GM19468 (cell line): ENCODE measurements around the gene NECAB3.

ENCODE experiments used
- ATAC-seq: cut with Tn5 transposase; IDR thresholded peaks from one replicate; pipeline ENCODE4 v1.9.1; 2021; ENCODE audit warnings: mild to moderate bottlenecking, moderate library complexity, moderate number of reproducible peaks; ENCODE audit not compliant: unreplicated experiment; ENCODE audit errors: extremely low read depth

The NECAB3 gene, protein sequence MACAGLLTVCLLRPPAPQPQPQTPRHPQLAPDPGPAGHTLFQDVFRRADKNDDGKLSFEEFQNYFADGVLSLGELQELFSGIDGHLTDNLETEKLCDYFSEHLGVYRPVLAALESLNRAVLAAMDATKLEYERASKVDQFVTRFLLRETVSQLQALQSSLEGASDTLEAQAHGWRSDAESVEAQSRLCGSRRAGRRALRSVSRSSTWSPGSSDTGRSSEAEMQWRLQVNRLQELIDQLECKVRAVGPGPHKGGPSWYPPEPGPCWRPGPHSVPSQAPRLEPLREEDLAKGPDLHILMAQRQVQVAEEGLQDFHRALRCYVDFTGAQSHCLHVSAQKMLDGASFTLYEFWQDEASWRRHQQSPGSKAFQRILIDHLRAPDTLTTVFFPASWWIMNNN

DNA sequence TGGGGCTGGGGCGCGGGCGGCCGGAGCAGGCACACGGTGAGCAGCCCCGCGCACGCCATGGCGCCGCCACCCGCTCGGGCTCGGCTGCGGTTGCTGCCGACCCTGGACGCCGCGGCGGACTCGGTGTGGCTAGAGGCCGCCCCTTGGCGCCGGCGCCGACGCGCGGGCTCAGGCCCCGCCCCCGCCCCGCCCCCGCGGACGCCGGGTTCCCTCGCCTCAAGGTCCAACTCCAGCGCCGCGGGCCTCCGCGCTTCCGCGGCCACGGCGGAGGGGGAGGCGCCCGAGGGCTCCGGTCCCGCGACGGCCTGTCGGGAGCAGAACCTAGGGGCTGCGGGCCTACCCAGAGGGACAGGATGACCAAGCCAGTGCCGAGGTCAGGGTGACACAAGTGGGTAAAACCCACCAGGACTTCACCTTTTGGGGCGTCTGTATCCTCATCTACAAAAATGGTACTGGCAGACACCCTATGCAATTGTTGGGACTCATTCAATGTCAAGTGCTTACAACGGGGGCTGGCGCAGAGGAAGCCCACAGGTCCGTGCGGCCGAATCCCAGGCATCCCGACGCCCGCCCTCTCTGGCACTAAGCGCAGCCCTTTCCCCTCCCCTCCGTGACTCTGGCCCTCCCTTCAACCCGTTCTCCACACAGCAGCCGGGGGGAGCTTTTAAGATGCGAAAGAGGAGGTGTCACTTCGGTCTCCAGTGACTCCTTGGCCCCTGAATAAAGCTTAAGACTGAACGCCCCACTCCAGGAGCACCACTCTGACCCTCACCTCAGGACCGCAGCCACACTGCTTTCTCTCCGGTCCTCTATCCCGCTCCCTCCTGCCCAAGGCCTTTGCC, at the start of gene NECAB3:
Gene NECAB3, minus strand, starts transcription at position 135 of the 842 bp plus-strand sequence. Its CDS starts 76 bp downstream, at position 59.
- ATAC-seq: no peak

DNA sequence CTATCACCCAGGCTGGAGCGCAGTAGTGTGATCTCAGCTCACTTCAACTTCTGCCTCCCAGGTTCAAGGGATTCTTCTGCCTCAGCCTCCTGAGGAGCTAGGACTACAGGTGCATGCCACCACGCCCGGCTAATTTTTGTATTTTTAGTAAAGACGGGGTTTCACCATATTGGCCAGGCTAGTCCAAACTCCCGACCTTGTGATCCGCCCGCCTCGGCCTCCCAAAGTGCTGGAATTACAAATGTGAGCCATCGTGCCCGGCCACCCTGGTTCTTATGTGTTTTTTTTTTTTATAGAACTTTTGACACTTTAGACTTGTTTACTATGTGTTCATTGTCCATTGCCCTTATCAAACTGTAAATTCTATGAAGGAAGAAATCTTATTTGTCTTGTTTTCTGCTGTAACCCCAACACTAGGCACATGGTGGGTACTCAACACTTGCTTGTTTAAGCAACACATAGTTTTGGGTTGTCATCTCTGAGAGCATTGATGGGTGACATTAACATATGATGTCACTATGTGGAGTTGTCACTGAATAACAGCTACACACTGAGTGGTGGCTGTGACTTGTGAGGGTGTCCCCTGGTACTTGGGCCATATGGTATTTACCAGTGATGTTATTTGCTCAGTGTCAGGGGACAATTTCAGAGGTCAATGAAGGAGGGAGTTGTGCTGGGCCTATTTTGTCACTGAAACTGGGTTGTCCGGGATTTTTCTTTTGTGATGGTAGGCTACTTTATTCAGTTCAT, 47.3 kb upstream of the NECAB3 start:
- no peak for ATAC-seq

DNA sequence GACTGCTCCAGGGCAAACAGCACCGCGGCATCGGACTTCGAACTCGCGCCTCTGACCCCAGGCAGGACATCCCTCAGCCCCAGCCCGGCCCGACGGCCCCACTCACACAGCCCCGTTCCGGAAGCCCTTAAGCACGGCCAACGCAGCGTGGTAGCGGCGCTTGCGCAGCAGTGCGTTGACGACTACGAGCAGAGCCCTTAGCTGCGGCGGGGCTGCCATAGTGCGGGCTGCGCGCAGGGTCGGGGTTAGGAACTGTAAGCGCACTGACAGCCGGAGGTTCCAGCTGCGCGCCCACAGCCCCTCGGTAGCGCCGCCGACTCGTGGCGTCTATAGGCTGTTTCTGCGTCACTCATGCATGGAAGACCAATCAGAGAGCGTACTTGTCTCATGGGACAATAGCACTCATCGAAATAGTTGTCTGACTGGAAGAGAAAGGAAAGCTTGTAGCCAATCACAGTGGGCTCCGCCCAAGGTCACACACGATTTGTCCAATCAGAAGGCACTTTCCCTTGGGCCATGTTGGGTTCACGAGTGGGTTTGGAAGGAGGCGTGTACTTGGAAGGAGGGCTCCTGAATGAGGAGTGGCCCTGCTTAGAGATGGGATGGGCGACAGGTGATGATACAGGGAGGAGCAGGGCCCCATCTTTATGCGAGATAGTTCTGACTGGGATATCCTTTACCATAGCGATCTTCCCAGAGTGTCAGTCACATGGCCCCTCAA, 45.9 kb upstream of the NECAB3 start, which contains the start of gene PXMP4:
Gene PXMP4, minus strand, starts transcription at position 322 of the 721 bp plus-strand sequence. Its CDS starts 103 bp downstream, at position 219.
- peak; percentile 82 for ATAC-seq

DNA sequence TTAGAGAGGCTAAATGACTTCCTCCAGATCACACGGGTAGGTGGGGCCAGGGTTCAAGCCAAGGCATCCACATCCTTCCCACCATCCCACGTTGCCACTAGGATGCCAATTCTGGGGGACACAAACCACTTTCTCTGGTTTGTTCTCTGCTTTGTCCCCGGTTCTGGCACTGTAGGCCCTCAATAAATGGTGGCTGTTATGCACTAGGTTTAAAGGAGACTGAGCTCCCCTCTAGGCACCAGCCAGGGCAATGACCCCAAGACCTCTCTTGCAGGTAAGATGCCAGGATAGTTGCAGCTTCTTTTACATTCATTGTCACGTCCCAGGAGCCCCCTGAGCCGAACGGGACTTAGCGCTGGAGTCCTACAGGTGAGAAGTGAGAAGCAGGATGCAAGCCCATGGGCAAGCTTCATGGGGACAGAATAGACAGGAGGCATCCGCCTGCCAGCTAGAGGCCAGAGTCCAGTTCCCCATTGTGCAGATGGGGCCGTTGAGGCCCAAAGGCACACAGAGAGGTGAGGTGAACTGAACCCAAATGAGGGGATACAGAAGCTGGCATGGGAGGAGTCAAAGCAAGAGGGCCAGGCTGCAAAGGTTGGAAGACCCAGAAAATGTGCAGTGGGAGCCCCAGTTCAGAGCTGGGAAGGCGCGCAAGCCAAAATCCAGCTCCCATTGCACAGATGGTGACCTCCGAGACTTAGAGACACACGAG, 45.2 kb upstream of the NECAB3 start:
- ATAC-seq: no peak

DNA sequence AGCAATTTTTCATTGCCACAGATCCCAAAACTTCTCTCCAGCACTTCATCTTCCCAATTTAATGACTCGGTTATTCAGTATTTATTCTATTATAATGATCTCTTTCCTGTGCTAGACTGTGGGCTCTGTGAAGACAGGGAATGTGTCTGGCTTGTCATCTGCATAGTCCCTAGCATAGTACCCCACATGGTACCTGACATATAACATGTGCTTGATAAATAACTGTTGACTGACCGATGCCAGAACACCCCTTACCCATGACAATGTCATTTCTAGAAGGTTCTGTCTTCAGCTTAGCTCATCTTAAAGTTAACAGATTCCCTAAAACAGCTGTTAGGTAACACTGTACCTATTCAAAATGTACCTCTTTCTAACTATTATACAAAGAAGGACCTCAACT, 42.3 kb upstream of the NECAB3 start:
- ATAC-seq: no peak

DNA sequence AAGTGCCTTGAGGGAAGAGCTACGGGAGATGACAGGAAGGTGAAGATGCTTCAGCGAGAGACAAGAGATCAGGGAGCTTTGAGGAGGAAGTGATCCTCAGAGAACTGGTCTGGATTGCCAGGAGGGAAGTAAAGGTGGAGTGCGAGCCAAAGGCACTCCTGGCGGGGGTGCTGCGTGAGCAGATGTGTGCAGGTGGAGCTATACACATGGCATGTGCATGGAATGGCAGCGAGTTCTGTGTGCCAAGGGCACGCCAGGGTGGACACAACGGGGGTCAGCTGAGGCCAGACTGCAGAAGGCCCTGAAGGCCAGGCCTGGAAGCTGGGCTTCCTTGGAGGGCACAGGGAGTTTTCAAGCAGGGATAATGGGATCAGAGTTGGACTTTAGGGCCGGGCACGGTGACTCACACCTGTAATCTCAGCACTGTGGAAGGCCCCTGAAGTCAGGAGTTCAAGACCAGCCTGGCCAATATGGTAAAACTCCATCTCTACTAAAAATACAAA, 39.7 kb upstream of the NECAB3 start:
- ATAC-seq: no peak

DNA sequence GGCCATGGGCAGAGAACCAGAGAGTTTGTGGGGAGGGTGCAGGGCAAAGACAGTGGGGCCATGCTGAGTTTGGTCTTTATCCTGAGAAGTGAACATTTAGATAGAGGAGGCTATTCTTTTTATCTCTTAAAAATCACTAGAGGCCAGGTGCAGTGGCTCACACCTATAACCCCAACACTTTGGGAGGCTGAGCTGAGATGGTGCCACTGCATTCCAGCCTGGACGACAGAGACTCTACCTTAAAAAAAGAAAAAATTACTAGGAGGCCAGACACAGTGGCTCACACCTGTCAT, 37.2 kb upstream of the NECAB3 start:
- ATAC-seq: no peak

DNA sequence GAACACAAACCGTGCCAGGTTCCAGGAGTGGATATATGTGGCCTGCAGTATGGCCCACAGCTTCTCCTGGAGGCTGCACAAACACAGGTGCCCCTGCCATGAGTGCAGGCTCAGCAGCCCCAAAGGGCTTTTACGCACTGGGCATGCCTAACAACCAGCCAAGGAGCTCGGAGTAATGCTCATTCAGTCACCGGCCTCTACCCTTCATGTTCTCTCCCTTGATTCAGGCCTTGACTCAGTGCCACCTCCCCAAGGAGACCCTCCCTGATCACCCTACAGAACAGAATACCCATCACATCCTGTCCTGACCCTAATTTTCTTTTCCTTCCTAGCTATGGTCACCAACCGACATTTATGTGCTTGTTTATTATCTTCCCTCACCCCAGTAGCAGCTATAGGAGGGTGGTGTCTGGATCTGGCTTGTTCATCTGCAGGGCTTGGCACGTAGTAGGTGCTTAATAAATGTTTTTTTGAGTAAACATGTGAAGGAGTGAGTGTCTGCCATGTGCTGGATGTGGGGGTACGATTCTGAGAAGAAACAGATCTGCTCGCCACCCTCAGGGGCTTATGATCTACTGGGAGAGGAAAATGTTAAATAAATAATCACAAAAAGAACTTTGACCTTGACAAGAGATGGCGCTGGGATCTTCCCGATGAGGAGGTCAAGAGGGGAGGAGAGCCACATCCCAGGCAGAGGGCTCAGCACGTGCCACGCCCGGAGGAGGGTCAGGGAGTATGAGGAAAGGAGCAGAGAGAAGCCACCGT, 36.6 kb upstream of the NECAB3 start:
- no peak for ATAC-seq

DNA sequence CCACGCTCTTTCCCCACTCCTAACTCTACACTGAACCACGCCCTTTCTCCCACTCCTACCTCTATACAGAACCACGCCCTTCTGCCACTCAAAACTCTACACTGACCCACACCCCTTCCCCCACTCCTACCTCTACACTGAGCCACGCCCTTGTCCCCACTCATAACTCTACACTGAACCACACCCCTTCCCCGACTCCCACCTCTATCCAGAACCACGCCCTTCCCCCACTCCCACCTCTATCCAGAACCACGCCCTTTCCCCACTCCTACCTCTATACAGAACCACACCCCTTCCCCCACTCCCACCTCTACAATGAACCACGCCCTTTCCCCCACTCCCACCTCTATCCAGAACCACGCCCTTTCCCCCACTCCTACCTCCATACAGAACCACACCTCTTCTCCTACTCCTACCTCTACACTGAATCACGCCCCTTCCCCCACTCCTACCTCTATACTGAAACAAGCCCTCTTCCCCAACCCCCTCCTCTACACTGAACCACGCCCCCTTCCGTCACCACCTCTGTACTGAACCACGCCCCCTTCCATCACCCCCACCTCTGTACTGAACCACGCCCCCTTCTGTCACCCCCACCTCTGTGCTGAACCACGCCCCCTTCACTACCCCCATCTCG, 35.8 kb upstream of the NECAB3 start:
- no peak for ATAC-seq

DNA sequence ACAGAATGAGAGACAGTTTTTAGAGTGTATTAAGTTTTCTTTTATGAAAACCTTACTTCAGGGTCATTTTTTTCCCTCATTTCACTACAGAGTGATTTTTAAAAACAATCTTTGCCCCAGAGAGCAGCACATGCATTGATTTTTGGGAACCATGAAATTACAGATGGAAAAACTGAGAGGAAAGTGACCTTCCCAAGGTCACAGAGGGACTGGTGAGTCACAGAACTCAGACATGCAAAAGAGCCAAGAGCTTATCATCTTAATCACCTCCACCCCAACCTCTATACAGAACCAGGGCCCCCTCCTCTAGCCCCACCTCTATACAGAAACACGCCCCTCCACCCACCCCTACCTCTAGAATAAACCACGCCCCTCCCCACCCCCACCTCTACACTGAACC, 35.2 kb upstream of the NECAB3 start:
- no peak for ATAC-seq

DNA sequence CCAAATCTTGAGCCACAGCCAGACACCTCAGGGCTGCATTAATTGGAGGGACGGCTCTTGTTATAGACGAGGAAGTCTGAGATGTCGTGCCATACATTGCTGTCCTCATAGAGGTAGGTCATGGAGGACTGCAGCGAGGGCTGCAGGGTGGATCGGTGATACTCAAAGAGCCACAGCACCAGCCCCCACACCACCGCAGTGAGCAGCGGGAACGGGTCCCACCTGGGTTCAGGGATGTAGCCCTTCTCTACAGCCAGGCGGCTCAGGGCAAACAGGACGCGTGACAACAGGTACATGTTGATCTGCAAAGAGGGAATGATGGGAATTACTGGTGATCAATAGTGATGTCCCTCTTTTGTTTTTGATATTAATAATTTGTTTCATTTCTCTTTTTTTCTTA, 33.4 kb upstream of the NECAB3 start:
- no peak for ATAC-seq

DNA sequence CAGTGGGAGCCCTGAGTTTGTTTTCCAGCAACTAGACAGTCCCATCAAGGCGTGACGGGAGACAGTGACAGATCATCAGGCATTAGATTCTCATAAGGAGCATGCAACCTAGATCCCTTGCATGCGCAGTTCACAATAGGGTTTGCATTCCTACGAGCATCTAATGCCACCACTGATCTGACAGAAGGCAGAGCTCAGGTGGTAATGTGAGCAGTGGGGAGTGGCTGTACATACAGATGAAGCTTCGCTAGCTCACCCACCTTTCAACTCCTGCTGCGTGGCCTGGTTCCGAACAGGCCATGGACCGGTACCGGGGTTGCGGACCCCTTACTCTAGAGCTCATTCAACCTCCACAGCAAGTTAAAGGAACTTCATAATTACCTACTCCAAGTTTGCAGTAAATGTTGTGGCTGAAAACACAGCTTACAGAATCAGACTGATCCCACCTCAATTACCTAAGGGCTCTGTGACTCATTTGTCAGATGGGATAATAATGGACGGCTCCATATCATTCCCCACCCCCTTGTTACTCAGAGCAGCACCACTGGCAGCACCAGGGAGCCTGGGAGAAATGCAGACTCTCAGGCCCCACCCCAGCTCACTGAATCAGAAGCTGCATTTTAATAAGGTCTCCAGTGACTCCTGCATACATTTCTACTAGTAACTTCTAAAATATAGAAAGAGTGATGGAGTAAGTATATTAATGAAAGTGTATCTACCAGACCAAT, 30.1 kb upstream of the NECAB3 start:
- ATAC-seq: no peak

DNA sequence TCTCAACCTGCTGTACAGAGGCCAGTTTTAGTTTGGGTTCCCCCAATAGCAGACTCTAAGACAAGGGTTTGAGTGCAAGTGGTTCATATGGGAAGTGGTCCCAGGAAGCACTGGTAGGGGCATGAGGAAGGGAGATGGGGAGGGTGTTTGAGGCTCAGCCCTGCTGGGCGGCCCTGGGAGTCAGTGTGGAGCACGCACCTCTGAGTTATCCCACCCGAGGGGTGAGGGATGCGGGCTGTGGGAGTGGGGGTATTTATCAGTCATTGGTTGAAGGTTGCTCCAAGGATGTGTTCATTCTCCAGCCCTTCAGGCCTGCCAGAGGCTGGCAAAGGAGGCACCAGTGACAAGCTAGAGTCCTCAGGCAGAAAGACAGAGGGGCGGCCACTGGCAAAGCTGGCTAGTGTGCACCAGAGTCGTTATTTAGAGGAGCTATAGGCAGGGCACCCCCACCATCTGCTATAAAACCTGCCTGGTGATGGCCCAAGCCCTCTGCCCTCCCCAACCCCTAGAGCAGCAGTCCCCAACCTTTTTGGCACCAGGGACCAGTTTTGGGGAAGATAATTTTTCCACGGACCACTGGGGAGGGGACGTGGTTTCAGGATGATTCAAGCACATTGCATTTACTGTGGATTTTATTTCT, 29.4 kb upstream of the NECAB3 start:
- no peak for ATAC-seq

DNA sequence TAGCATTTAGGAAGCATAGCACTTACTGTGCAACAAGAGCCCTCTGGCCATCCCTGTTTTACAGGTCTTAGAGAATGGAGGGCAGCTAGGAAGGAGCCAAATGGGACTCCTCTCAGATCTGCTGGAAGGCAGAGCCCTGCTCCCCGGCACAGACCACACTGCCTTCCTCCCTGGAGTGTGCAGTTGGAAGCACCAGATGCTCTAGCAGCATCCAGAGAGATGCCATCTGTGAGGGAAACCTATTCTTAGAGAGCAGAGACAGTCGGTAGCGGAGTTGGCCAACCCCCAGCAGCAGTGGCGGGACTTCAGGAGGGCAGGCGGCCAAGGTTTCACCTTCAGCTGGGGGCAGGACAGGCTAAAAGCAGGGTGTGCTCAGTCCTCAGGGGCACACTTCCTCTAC, 28.6 kb upstream of the NECAB3 start:
- ATAC-seq: no peak

DNA sequence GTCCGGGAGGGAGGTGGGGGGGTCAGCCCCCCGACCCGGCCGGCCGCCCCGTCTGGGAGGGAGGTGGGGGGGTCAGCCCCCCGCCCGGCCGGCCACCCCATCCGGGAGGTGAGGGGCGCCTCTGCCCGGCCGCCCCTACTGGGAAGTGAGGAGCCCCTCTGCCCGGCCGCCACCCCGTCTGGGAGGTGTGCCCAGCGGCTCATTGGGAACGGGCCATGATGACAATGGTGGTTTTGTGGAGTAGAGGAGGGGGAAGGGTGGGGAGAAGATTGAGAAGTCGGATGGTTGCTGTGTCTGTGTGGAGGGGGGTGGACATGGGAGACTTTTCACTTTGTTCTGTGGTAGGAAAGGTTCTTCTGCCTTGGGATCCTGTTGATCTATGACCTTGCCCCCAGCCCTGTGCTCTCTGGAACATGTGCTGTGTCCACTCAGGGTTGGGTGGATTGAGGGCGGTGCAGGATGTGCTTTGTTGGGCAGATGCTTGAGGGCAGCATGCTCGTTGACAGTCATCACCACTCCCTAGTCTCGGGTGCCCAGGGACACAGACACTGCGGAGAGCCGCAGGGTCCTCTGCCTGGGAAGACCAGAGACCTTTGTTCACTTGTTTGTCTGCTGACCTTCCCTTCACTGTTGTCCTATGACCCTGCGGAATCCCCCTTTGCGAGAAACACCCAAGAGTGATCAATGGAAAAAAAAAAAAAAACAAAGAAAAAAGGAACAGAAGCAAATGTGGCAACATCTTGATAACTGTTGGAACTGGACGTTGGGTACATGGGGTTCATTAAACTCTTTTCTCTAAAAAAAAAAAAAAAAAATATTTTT, 27.6 kb upstream of the NECAB3 start:
- no peak for ATAC-seq
